Dermis blood vessel endothelial cell (primary cell): Measurements from ENCODE around the gene LEF1. TPM values are rescaled to one million over a fixed set of nuclear protein-coding genes. Genes with fewer than 3 reads are reported as not detected.
A peak's percentile ranks its signal among the peaks of the same experiment; 100 is the strongest.
"Not testable (repeated sequence)": the region's sequence is repeated elsewhere in the genome, so short reads cannot be mapped to it uniquely, and the experiment has no call there.

Experiments used
- DNase-seq: peaks from one replicate; pipeline ENCODE4 v3.0.0; 2010
- total RNA-seq: library from RNA; depleted of rRNA; stranded (reverse); fragments of >200 nt; gene quantifications from 2 replicates; pipeline ENCODE4 v1.2.3, GENCODE V29; 2014

LEF1 gene
- total RNA-seq, 1 donor from 2014 or later = 0.68 TPM

GRCh38 chr4:108029731-108030130 is 139.0 kb downstream of the LEF1 start:
- DNase-seq = no peak

- no peak for DNase-seq
Observed at GRCh38 chr4:108029016-108029720, 139.6 kb downstream of the LEF1 start.

GRCh38 chr4:108024878-108025165 is 143.9 kb downstream of the LEF1 start:
- DNase-seq = no peak

GRCh38 chr4:108024085-108024877 is 144.5 kb downstream of the LEF1 start:
- DNase-seq = no peak

- DNase-seq = no peak
Observed at GRCh38 chr4:108018884-108019187, 149.9 kb downstream of the LEF1 start.

GRCh38 chr4:108018040-108018883 is 150.5 kb downstream of the LEF1 start:
- peak; percentile 91 for DNase-seq

GRCh38 chr4:108013955-108014354 is 154.8 kb downstream of the LEF1 start:
- DNase-seq = no peak

GRCh38 chr4:108013327-108013726 is 155.4 kb downstream of the LEF1 start:
- DNase-seq = no peak

GRCh38 chr4:108012382-108012781 is 156.3 kb downstream of the LEF1 start:
- DNase-seq = not testable (repeated sequence)

- DNase-seq = no peak
Observed at GRCh38 chr4:108010167-108010566, 158.6 kb downstream of the LEF1 start.

- DNase-seq = no peak
Observed at GRCh38 chr4:108008721-108009120, 160.0 kb downstream of the LEF1 start.

GRCh38 chr4:108007984-108008383 is 160.7 kb downstream of the LEF1 start:
- no peak for DNase-seq

GRCh38 chr4:108006361-108006760 is 162.4 kb downstream of the LEF1 start:
- DNase-seq = no peak

- no peak for DNase-seq
Observed at GRCh38 chr4:108005807-108006206, 162.9 kb downstream of the LEF1 start.

GRCh38 chr4:108004646-108005045 is 164.1 kb downstream of the LEF1 start:
- no peak for DNase-seq

- DNase-seq = no peak
Observed at GRCh38 chr4:108003982-108004515, 164.7 kb downstream of the LEF1 start.

- no peak for DNase-seq
Observed at GRCh38 chr4:108001540-108002135, 167.1 kb downstream of the LEF1 start.

- DNase-seq = no peak
Observed at GRCh38 chr4:107999932-108000539, 168.7 kb downstream of the LEF1 start.

GRCh38 chr4:107997794-107998193 is 170.9 kb downstream of the LEF1 start:
- no peak for DNase-seq
